IgD-negative memory B cell (primary cell): ENCODE results near the gene MAP7. TPM values are rescaled to one million over a fixed set of nuclear protein-coding genes. Genes with fewer than 3 reads are reported as not detected.
"Not testable (repeated sequence)": the region's sequence is repeated elsewhere in the genome, so short reads cannot be mapped to it uniquely, and the experiment has no call there.

Source experiments
- H3K27ac Mint-ChIP-seq, 3 donors: one replicate each; pipeline ENCODE4 v1.8.0; 2020 to 2022; ENCODE audit warnings: mild to moderate bottlenecking in 3 of 3, mixed read lengths in 3 of 3, moderate library complexity in 1 of 3
- H3K27me3 Mint-ChIP-seq: one replicate; pipeline ENCODE4 v1.8.0; 2021; ENCODE audit warnings: mixed read lengths
- H3K36me3 Mint-ChIP-seq: one replicate; pipeline ENCODE4 v1.8.0; 2020; ENCODE audit warnings: mild to moderate bottlenecking, mixed read lengths
- H3K4me1 Mint-ChIP-seq, 3 donors: one replicate each; pipeline ENCODE4 v1.8.0; 2020 to 2022; ENCODE audit warnings: mixed read lengths in 3 of 3, mild to moderate bottlenecking in 1 of 3
- H3K4me3 Mint-ChIP-seq, 4 donors: one replicate each; pipeline ENCODE4 v1.8.0; 2020 to 2022; ENCODE audit warnings: mild to moderate bottlenecking in 4 of 4, mixed read lengths in 4 of 4, moderate library complexity in 3 of 4
- H3K9me3 Mint-ChIP-seq, 3 donors: one replicate each; pipeline ENCODE4 v1.8.0; 2020 to 2021; ENCODE audit warnings: mixed read lengths in 3 of 3, mild to moderate bottlenecking in 1 of 3
- polyA plus RNA-seq: library from polyadenylated mRNA; unstranded; fragments of 300-500 nt; fragmentation: Illumina TruSeq; gene quantifications from one replicate; pipeline ENCODE4 v1.2.3, GENCODE V29; 2021

MAP7 gene
- polyA plus RNA-seq, 1 donor from 2014 or later = 4.0 TPM

- not testable (repeated sequence) for H3K4me3 Mint-ChIP-seq, H3K9me3 Mint-ChIP-seq, H3K27me3 Mint-ChIP-seq, H3K4me1 Mint-ChIP-seq, H3K36me3 Mint-ChIP-seq
- peak overlapping the region in 1 of 3 donors; percentile 43 for H3K27ac Mint-ChIP-seq
Measured at GRCh38 chr6:136375836-136376235, 174.4 kb downstream of the MAP7 start.

- H3K27ac Mint-ChIP-seq = no peak overlapping the region
- H3K27me3 Mint-ChIP-seq = peaks cover 14% of the 10 kb centered on the region
- no peaks in the 10 kb centered on the region for H3K9me3 Mint-ChIP-seq
- H3K36me3 Mint-ChIP-seq = peaks cover 2% of the 10 kb centered on the region
- no peak overlapping the region for H3K4me3 Mint-ChIP-seq
- peaks cover 0 to 5% (median 2%) of the 10 kb centered on the region in 3 donors for H3K4me1 Mint-ChIP-seq
Measured at GRCh38 chr6:136371959-136372358, 178.3 kb downstream of the MAP7 start.

- peaks cover 3 to 9% (median 4%) of the 10 kb centered on the region in 3 donors for H3K4me1 Mint-ChIP-seq
- H3K27ac Mint-ChIP-seq = no peak overlapping the region
- no peaks in the 10 kb centered on the region for H3K9me3 Mint-ChIP-seq
- H3K27me3 Mint-ChIP-seq = peaks cover 14% of the 10 kb centered on the region
- H3K36me3 Mint-ChIP-seq = peaks cover 2% of the 10 kb centered on the region
- no peak overlapping the region for H3K4me3 Mint-ChIP-seq
Measured at GRCh38 chr6:136370988-136371728, 179.1 kb downstream of the MAP7 start.

GRCh38 chr6:136365776-136366354, 184.4 kb downstream of the MAP7 start:
- Mint-ChIP-seq H3K36me3 (peaks cover 7% of the 10 kb centered on the region), H3K27ac (peak overlapping the region in 2 of 3 donors; percentile 90 to 91), H3K27me3 (peaks cover 11% of the 10 kb centered on the region), H3K4me3 (peak overlapping the region in 3 of 4 donors; percentile 77 to 89 (median 88)), H3K9me3 (no peaks in the 10 kb centered on the region), H3K4me1 (peaks cover 10 to 21% (median 13%) of the 10 kb centered on the region in 3 donors)

GRCh38 chr6:136362421-136363356, 187.5 kb downstream of the MAP7 start:
- Mint-ChIP-seq H3K4me1 (peaks cover 10 to 21% (median 13%) of the 10 kb centered on the region in 3 donors), H3K27me3 (peaks cover 5% of the 10 kb centered on the region), H3K27ac (peak overlapping the region in 1 of 3 donors; percentile 51), H3K36me3 (peaks cover 11% of the 10 kb centered on the region), H3K9me3 (no peaks in the 10 kb centered on the region), H3K4me3 (no peak overlapping the region)

GRCh38 chr6:136361787-136362186, 188.4 kb downstream of the MAP7 start:
- Mint-ChIP-seq H3K4me3 (no peak overlapping the region), H3K27me3 (peaks cover 5% of the 10 kb centered on the region), H3K36me3 (peaks cover 11% of the 10 kb centered on the region), H3K27ac (peak overlapping the region in 1 of 3 donors; percentile 63), H3K4me1 (peaks cover 10 to 17% (median 13%) of the 10 kb centered on the region in 3 donors), H3K9me3 (no peaks in the 10 kb centered on the region)

GRCh38 chr6:136360783-136361182, 189.4 kb downstream of the MAP7 start:
- Mint-ChIP-seq H3K27me3 (peaks cover 2% of the 10 kb centered on the region), H3K4me3 (no peak overlapping the region), H3K9me3 (no peaks in the 10 kb centered on the region), H3K27ac (no peak overlapping the region), H3K36me3 (peaks cover 11% of the 10 kb centered on the region), H3K4me1 (peaks cover 3 to 10% (median 7%) of the 10 kb centered on the region in 3 donors)

GRCh38 chr6:136359851-136360250, 190.4 kb downstream of the MAP7 start:
- H3K36me3 Mint-ChIP-seq = peaks cover 12% of the 10 kb centered on the region
- no peak overlapping the region for H3K4me3 Mint-ChIP-seq
- no peaks in the 10 kb centered on the region for H3K9me3 Mint-ChIP-seq
- no peak overlapping the region for H3K27ac Mint-ChIP-seq
- H3K4me1 Mint-ChIP-seq = peaks cover 0 to 2% (median 2%) of the 10 kb centered on the region in 3 donors
- H3K27me3 Mint-ChIP-seq = no peaks in the 10 kb centered on the region

- H3K9me3 Mint-ChIP-seq = no peaks in the 10 kb centered on the region
- H3K27me3 Mint-ChIP-seq = no peaks in the 10 kb centered on the region
- no peak overlapping the region for H3K4me3 Mint-ChIP-seq
- no peaks in the 10 kb centered on the region for H3K4me1 Mint-ChIP-seq
- no peak overlapping the region for H3K27ac Mint-ChIP-seq
- peaks cover 9% of the 10 kb centered on the region for H3K36me3 Mint-ChIP-seq
Measured at GRCh38 chr6:136351518-136352110, 198.6 kb downstream of the MAP7 start.

- Mint-ChIP-seq H3K4me1 (no peaks in the 10 kb centered on the region), H3K27ac (no peak overlapping the region), H3K9me3 (no peaks in the 10 kb centered on the region), H3K4me3 (no peak overlapping the region), H3K27me3 (no peaks in the 10 kb centered on the region), H3K36me3 (peaks cover 10% of the 10 kb centered on the region)
Measured at GRCh38 chr6:136350914-136351313, 199.3 kb downstream of the MAP7 start.

- Mint-ChIP-seq H3K27ac (peak overlapping the region in 1 of 3 donors; percentile 64), H3K4me3 (no peak overlapping the region), H3K4me1 (no peaks in the 10 kb centered on the region), H3K27me3 (no peaks in the 10 kb centered on the region), H3K36me3 (peaks cover 16% of the 10 kb centered on the region), H3K9me3 (no peaks in the 10 kb centered on the region)
Measured at GRCh38 chr6:136347847-136348246, 202.4 kb downstream of the MAP7 start.

GRCh38 chr6:136345145-136345544, 205.1 kb downstream of the MAP7 start:
- no peaks in the 10 kb centered on the region for H3K4me1 Mint-ChIP-seq
- H3K27me3 Mint-ChIP-seq = no peaks in the 10 kb centered on the region
- no peaks in the 10 kb centered on the region for H3K9me3 Mint-ChIP-seq

GRCh38 chr6:136344420-136344819, 205.8 kb downstream of the MAP7 start:
- Mint-ChIP-seq H3K27me3 (no peaks in the 10 kb centered on the region), H3K27ac (no peak overlapping the region), H3K4me1 (no peaks in the 10 kb centered on the region), H3K4me3 (no peak overlapping the region), H3K36me3 (peaks cover 12% of the 10 kb centered on the region), H3K9me3 (no peaks in the 10 kb centered on the region)

More at GRCh38 chr6:136345145-136345544, 205.1 kb downstream of the MAP7 start:
- H3K27ac Mint-ChIP-seq = no peak overlapping the region
- H3K4me3 Mint-ChIP-seq = no peak overlapping the region
- H3K36me3 Mint-ChIP-seq = peaks cover 15% of the 10 kb centered on the region

- peaks cover 12% of the 10 kb centered on the region for H3K36me3 Mint-ChIP-seq
- no peaks in the 10 kb centered on the region for H3K27me3 Mint-ChIP-seq
- H3K4me1 Mint-ChIP-seq = no peaks in the 10 kb centered on the region
- no peaks in the 10 kb centered on the region for H3K9me3 Mint-ChIP-seq
- no peak overlapping the region for H3K27ac Mint-ChIP-seq
- no peak overlapping the region for H3K4me3 Mint-ChIP-seq
Measured at GRCh38 chr6:136343700-136344099, 206.5 kb downstream of the MAP7 start.

- peaks cover 12% of the 10 kb centered on the region for H3K36me3 Mint-ChIP-seq
- no peak overlapping the region for H3K27ac Mint-ChIP-seq
- H3K4me1 Mint-ChIP-seq = no peaks in the 10 kb centered on the region
- H3K4me3 Mint-ChIP-seq = no peak overlapping the region
- H3K9me3 Mint-ChIP-seq = no peaks in the 10 kb centered on the region
- no peaks in the 10 kb centered on the region for H3K27me3 Mint-ChIP-seq
Measured at GRCh38 chr6:136343275-136343674, 206.9 kb downstream of the MAP7 start.
